Sigmoid colon (tissue), 7 donors: ENCODE results near the gene DOCK8. TPM values are rescaled to one million over a fixed set of nuclear protein-coding genes. Genes with fewer than 3 reads are reported as not detected.
A peak's percentile ranks its signal among the peaks of the same experiment; 100 is the strongest.

ENCODE experiments used
- DNase-seq: peaks from one replicate; pipeline ENCODE4 v3.0.0-alpha.2; 2019
- H3K27ac ChIP-seq, 4 donors: fragments of 200-600 bp; sonication (generic); one replicate each; pipeline ENCODE4 v1.5.1; 2016 to 2019; ENCODE audit warnings: mild to moderate bottlenecking in 1 of 4
- H3K27me3 ChIP-seq, 3 donors: fragments of 200-600 bp; sonication (generic); one replicate each; pipeline ENCODE4 v1.5.1; 2019; ENCODE audit warnings: mild to moderate bottlenecking in 1 of 3
- H3K36me3 ChIP-seq, 4 donors: fragments of 200-600 bp; sonication (generic); one replicate each; pipeline ENCODE4 v1.5.1; 2016 to 2019
- H3K4me1 ChIP-seq, 4 donors: fragments of 200-600 bp; sonication (generic); one replicate each; pipeline ENCODE4 v1.5.1; 2017 to 2019
- H3K4me3 ChIP-seq, 4 donors: fragments of 200-600 bp; sonication (generic); one replicate each; pipeline ENCODE4 v1.5.1; 2017 to 2019; ENCODE audit warnings: mild to moderate bottlenecking in 2 of 4, moderate library complexity in 1 of 4
- H3K9me3 ChIP-seq, 4 donors: fragments of 200-600 bp in 3 of 4; sonication (generic) in 3 of 4; one replicate each; pipeline versions ENCODE4 v1.5.1 to v1.6.1; 2013 to 2019
- CTCF ChIP-seq, 4 experiments: fragments of 450-650 bp in 3 of 4; fragments of 200-600 bp in 1 of 4; IDR thresholded peaks; one replicate each; pipeline ENCODE4 v1.5.1; 2016 to 2019; ENCODE audit warnings: antibody characterized with exemption in 4 of 4, mild to moderate bottlenecking in 3 of 4, moderate library complexity in 2 of 4
- EP300 ChIP-seq, 4 donors: sonication (generic); formaldehyde crosslinking; IDR thresholded peaks; one replicate each; pipeline ENCODE4 v1.6.1; 2017; ENCODE audit warnings: antibody characterized with exemption in 4 of 4
- POLR2A ChIP-seq, 2 donors: fragments of 450-650 bp; IDR thresholded peaks; one replicate each; pipeline ENCODE4 v1.6.1; 2016; ENCODE audit warnings: antibody characterized with exemption in 2 of 2, mild to moderate bottlenecking in 2 of 2, moderate library complexity in 2 of 2
- POLR2AphosphoS5 ChIP-seq, 4 donors: sonication (generic); formaldehyde crosslinking; IDR thresholded peaks; one replicate each; pipeline ENCODE4 v1.6.1; 2017; ENCODE audit warnings: antibody characterized with exemption in 4 of 4
- WGBS, 2 donors: extraction: QIAGEN DNeasy Blood & Tissue Kit; methylation state at CpG; one replicate each; pipeline ENCODE4 v1.1.7; 2013; 5-methylcytosine and 5-hydroxymethylcytosine counted together
- intact Hi-C: fragments of 100-400 bp; cut with DNase I; formaldehyde crosslinking; loops from one replicate; pipeline ENCODE4 v1.15.1; 2023
- polyA plus RNA-seq, 3 donors: library from polyadenylated mRNA; stranded (reverse); fragments of 200-250 nt; gene quantifications; one replicate each; pipeline ENCODE4 v1.2.3, GENCODE V29; 2013
- total RNA-seq, 4 donors: library from RNA; depleted of rRNA; stranded (reverse); fragments of >200 nt; gene quantifications; one replicate each; pipeline ENCODE4 v1.1.0, GENCODE V29; 2016
- donor health status: healthy with polysubstance abuse.
- donor health status: Bipolar disorder and iron deficiency.
- donor health status: healthy.

The DOCK8 gene
- total and polyA plus RNA-seq, 7 donors: 2.3 to 22.8 (median 6.4) TPM

- Histone ChIP-seq H3K4me1 (no peaks in the 10 kb centered on the region), H3K36me3 (no peaks in the 10 kb centered on the region), H3K9me3 (no peaks in the 10 kb centered on the region), H3K27me3 (no peaks in the 10 kb centered on the region), H3K27ac (no peak overlapping the region), H3K4me3 (no peak overlapping the region)
- TF ChIP-seq POLR2A (IDR thresholded peaks at IDR 0.05) (no peak), EP300 (IDR thresholded peaks at IDR 0.05) (no peak), POLR2AphosphoS5 (IDR thresholded peaks at IDR 0.05) (no peak), CTCF (IDR thresholded peaks at IDR 0.05) (no peak)
- DNase-seq: no peak
- WGBS, 2 donors: 71 to 78% methylated on average over 4 of the region's 4 CpGs
- intact Hi-C loops: no loop called here
Measured at GRCh38 chr9:237858-238345, 23.2 kb downstream of the DOCK8 start.

- no peak overlapping the region for H3K4me3 ChIP-seq
- intact Hi-C loops: no loop called here
- WGBS, 2 donors: 77 to 83% methylated on average over 5 of the region's 5 CpGs
- DNase-seq: no peak
- H3K4me1 ChIP-seq: no peaks in the 10 kb centered on the region
- no peak for TF ChIP-seq POLR2AphosphoS5 (IDR thresholded peaks at IDR 0.05)
- no peak for TF ChIP-seq CTCF (IDR thresholded peaks at IDR 0.05)
- no peak for TF ChIP-seq EP300 (IDR thresholded peaks at IDR 0.05)
- no peak for TF ChIP-seq POLR2A (IDR thresholded peaks at IDR 0.05)
- no peaks in the 10 kb centered on the region for H3K27me3 ChIP-seq
- H3K36me3 ChIP-seq: no peaks in the 10 kb centered on the region
- no peaks in the 10 kb centered on the region for H3K9me3 ChIP-seq
- peak overlapping the region in 1 of 4 donors; percentile 41 for H3K27ac ChIP-seq
Measured at GRCh38 chr9:242461-243080, 27.9 kb downstream of the DOCK8 start.

GRCh38 chr9:248278-248961, 33.8 kb downstream of the DOCK8 start:
- TF ChIP-seq CTCF (IDR thresholded peaks at IDR 0.05) (no peak), POLR2A (IDR thresholded peaks at IDR 0.05) (no peak), EP300 (IDR thresholded peaks at IDR 0.05) (no peak), POLR2AphosphoS5 (IDR thresholded peaks at IDR 0.05) (no peak)

GRCh38 chr9:249025-249424, 34.4 kb downstream of the DOCK8 start:
- Histone ChIP-seq H3K4me3 (no peak overlapping the region), H3K27ac (no peak overlapping the region), H3K9me3 (no peaks in the 10 kb centered on the region), H3K27me3 (no peaks in the 10 kb centered on the region), H3K36me3 (no peaks in the 10 kb centered on the region), H3K4me1 (no peaks in the 10 kb centered on the region)
- TF ChIP-seq EP300 (IDR thresholded peaks at IDR 0.05): no peak
- no peak for TF ChIP-seq CTCF (IDR thresholded peaks at IDR 0.05)
- no peak for TF ChIP-seq POLR2A (IDR thresholded peaks at IDR 0.05)
- TF ChIP-seq POLR2AphosphoS5 (IDR thresholded peaks at IDR 0.05): no peak
- 76 to 84% methylated on average over 3 of the region's 3 CpGs for WGBS, 2 donors
- intact Hi-C loops: no loop called here
- no peak for DNase-seq

More at GRCh38 chr9:248278-248961, 33.8 kb downstream of the DOCK8 start:
- Histone ChIP-seq H3K9me3 (no peaks in the 10 kb centered on the region), H3K36me3 (no peaks in the 10 kb centered on the region), H3K27me3 (no peaks in the 10 kb centered on the region), H3K27ac (no peak overlapping the region), H3K4me1 (no peaks in the 10 kb centered on the region), H3K4me3 (no peak overlapping the region)
- WGBS, 2 donors: 58 to 83% methylated on average over 2 of the region's 2 CpGs
- no peak for DNase-seq
- intact Hi-C loops: no loop called here
